Trophoblast cell (in vitro differentiated cells and primary cell): ENCODE measurements around the gene METTL5.

Experiments
- DNase-seq, 2 donors: peaks; one replicate each; pipeline ENCODE4 v3.0.0-alpha.2; 2016
- H2AFZ ChIP-seq: 2 replicates; pipeline ENCODE4 v1.6.1; 2013; ENCODE audit warnings: low read length, moderate library complexity, mild to moderate bottlenecking; ENCODE audit not compliant: insufficient read depth, poor library complexity
- H2AK5ac ChIP-seq: 2 replicates; pipeline ENCODE4 v1.6.1; 2013; ENCODE audit warnings: mild to moderate bottlenecking, low read length
- H2BK120ac ChIP-seq: 2 replicates; pipeline ENCODE4 v1.6.1; 2013; ENCODE audit warnings: low read length, mild to moderate bottlenecking, moderate library complexity; ENCODE audit not compliant: insufficient read depth, poor library complexity
- H2BK12ac ChIP-seq: 2 replicates; pipeline ENCODE4 v1.6.1; 2013; ENCODE audit warnings: mild to moderate bottlenecking, low read length, moderate library complexity
- H2BK5ac ChIP-seq: 2 replicates; pipeline ENCODE4 v1.6.1; 2013; ENCODE audit warnings: low read length, low read depth, moderate library complexity, mild to moderate bottlenecking; ENCODE audit not compliant: poor library complexity
- H3K14ac ChIP-seq: 2 replicates; pipeline ENCODE4 v1.6.1; 2013; ENCODE audit warnings: mild to moderate bottlenecking, low read length
- H3K18ac ChIP-seq: 2 replicates; pipeline ENCODE4 v1.6.1; 2013; ENCODE audit warnings: mild to moderate bottlenecking, low read length
- H3K23ac ChIP-seq: 2 replicates; pipeline ENCODE4 v1.6.1; 2013; ENCODE audit warnings: low read length
- H3K27ac ChIP-seq: 2 replicates; pipeline ENCODE4 v1.5.1; 2013; ENCODE audit warnings: low read depth, mild to moderate bottlenecking, inconsistent platforms, low read length, moderate library complexity
- H3K27me3 ChIP-seq: 2 replicates; pipeline ENCODE4 v1.6.1; 2013; ENCODE audit warnings: inconsistent platforms, mild to moderate bottlenecking, low read length, moderate library complexity; ENCODE audit not compliant: insufficient read depth
- H3K36me3 ChIP-seq, 2 experiments: 1 replicate in 1 of 2; 2 replicates in 1 of 2; pipeline ENCODE4 v1.6.1; 2013; ENCODE audit warnings: low read length in 2 of 2, mild to moderate bottlenecking in 2 of 2, moderate library complexity in 1 of 2; ENCODE audit not compliant: insufficient read depth in 2 of 2, control insufficient read depth in 1 of 2
- H3K4ac ChIP-seq: 2 replicates; pipeline ENCODE4 v1.6.1; 2013; ENCODE audit warnings: low read depth, mild to moderate bottlenecking, low read length, moderate library complexity
- H3K4me1 ChIP-seq, 2 experiments: 1 replicate in 1 of 2; 2 replicates in 1 of 2; pipeline ENCODE4 v1.6.1; 2013; ENCODE audit warnings: low read length in 2 of 2, mild to moderate bottlenecking in 2 of 2, moderate library complexity in 1 of 2; ENCODE audit not compliant: insufficient read depth in 2 of 2, control insufficient read depth in 1 of 2
- H3K4me2 ChIP-seq: 2 replicates; pipeline ENCODE4 v1.6.1; 2013; ENCODE audit warnings: inconsistent platforms, mild to moderate bottlenecking, low read length, moderate library complexity
- H3K4me3 ChIP-seq: 2 replicates; pipeline ENCODE4 v1.5.1; 2013; ENCODE audit warnings: mild to moderate bottlenecking, low read depth, low read length, inconsistent platforms
- H3K79me1 ChIP-seq: one replicate; pipeline ENCODE4 v1.6.1; 2013; ENCODE audit warnings: low read length
- H3K79me2 ChIP-seq: 2 replicates; pipeline ENCODE4 v1.6.1; 2013; ENCODE audit warnings: low read length, mild to moderate bottlenecking; ENCODE audit not compliant: control insufficient read depth, insufficient read depth, poor library complexity
- H3K9ac ChIP-seq: 2 replicates; pipeline ENCODE4 v1.6.1; 2013; ENCODE audit warnings: mild to moderate bottlenecking, low read length
- H3K9me3 ChIP-seq: 2 replicates; pipeline ENCODE4 v1.6.1; 2013; ENCODE audit warnings: low read depth, mild to moderate bottlenecking, control low read depth, inconsistent platforms, low read length; ENCODE audit not compliant: insufficient read depth
- H4K12ac ChIP-seq: 2 replicates; pipeline ENCODE4 v1.6.1; 2013; ENCODE audit warnings: low read depth, mild to moderate bottlenecking, low read length, moderate library complexity
- H4K8ac ChIP-seq: 2 replicates; pipeline ENCODE4 v1.6.1; 2013; ENCODE audit warnings: low read depth, mild to moderate bottlenecking, low read length, moderate library complexity
- H4K91ac ChIP-seq: one replicate; pipeline ENCODE4 v1.6.1; 2013; ENCODE audit warnings: low read depth, mild to moderate bottlenecking, low read length, moderate library complexity
- WGBS: extraction: QIAGEN DNeasy Blood & Tissue Kit; methylation state at CpG from one replicate; pipeline ENCODE4 v1.1.7; 2013; ENCODE audit warnings: missing lambda C conversion rate; ENCODE audit not compliant: insufficient read length, insufficient coverage; ENCODE audit errors: extremely low coverage; 5-methylcytosine and 5-hydroxymethylcytosine counted together

Gene METTL5

GRCh38 chr2:169771021-169771420, 53.7 kb downstream of the METTL5 start:
- H3K14ac ChIP-seq: no peak overlapping the region
- no peak overlapping the region for H3K23ac ChIP-seq
- H3K18ac ChIP-seq: no peak overlapping the region
- no peak overlapping the region for H2BK12ac ChIP-seq
- H2AFZ ChIP-seq: no peak overlapping the region
- no peak overlapping the region for H3K4ac ChIP-seq
- no peak overlapping the region for H4K8ac ChIP-seq
- no peak overlapping the region for H3K4me3 ChIP-seq
- H3K4me2 ChIP-seq: no peak overlapping the region
- H3K79me2 ChIP-seq: no peaks in the 10 kb centered on the region
- H4K91ac ChIP-seq: no peak overlapping the region
- H2BK120ac ChIP-seq: no peak overlapping the region
- no peaks in the 10 kb centered on the region for H3K4me1 ChIP-seq
- H3K79me1 ChIP-seq: no peaks in the 10 kb centered on the region
- H2BK5ac ChIP-seq: no peak overlapping the region
- no CpG with 5 or more reads among the region's 5 CpGs for WGBS
- no peak for DNase-seq
- H3K36me3 ChIP-seq: no peaks in the 10 kb centered on the region
- H2AK5ac ChIP-seq: no peak overlapping the region
- H3K9ac ChIP-seq: no peak overlapping the region
- H3K27me3 ChIP-seq: no peaks in the 10 kb centered on the region
- no peaks in the 10 kb centered on the region for H3K9me3 ChIP-seq
- H3K27ac ChIP-seq: no peak overlapping the region
- H4K12ac ChIP-seq: no peak overlapping the region

- Histone ChIP-seq H3K14ac (no peak overlapping the region), H2AFZ (peak overlapping the region; percentile 20), H3K27ac (no peak overlapping the region), H2AK5ac (no peak overlapping the region), H3K18ac (no peak overlapping the region), H3K9me3 (no peaks in the 10 kb centered on the region), H3K9ac (no peak overlapping the region), H3K36me3 (no peaks in the 10 kb centered on the region), H3K4me2 (no peak overlapping the region), H4K12ac (no peak overlapping the region), H3K4ac (no peak overlapping the region), H3K4me3 (no peak overlapping the region), H2BK5ac (no peak overlapping the region), H4K8ac (no peak overlapping the region), H2BK120ac (no peak overlapping the region), H3K79me2 (no peaks in the 10 kb centered on the region), H2BK12ac (no peak overlapping the region), H4K91ac (no peak overlapping the region), H3K27me3 (no peaks in the 10 kb centered on the region), H3K4me1 (no peaks in the 10 kb centered on the region), H3K79me1 (no peaks in the 10 kb centered on the region), H3K23ac (no peak overlapping the region)
- no CpG with 5 or more reads among the region's 72 CpGs for WGBS
- no peak for DNase-seq
Observed at GRCh38 chr2:169768262-169768995, 56.3 kb downstream of the METTL5 start.

DNA sequence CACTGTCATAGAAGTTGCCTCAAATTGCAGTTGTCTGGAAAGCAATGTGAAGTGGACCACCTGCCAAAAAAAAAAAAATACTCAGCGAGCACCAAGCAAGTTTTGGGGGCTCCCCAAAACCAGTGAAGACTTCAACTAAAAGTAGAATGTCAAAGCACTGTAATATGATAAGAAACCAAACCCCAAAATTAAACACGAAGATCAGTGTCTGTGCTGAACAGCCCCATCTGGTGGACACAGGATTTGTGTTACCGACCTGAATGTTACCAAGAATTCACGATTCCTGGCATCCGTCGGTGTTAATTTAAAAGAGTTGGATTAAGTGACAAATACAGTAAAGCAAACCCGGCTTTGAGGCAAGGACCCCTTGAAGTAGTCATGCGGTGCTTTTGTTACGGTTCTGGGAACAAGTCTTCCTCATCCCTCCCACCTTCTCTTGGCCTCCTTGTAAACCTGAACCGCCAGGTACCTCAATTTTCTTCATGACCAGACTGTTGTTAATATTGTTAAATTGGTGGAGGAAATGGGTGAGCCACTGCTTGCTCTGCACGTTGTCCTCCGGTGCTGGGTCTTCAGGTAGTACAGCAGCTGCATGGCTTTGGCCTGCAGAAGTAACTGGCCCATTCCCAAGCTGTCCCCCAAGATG, 57.3 kb downstream of the METTL5 start:
- no peak overlapping the region for H4K8ac ChIP-seq
- no peak overlapping the region for H4K91ac ChIP-seq
- no peak overlapping the region for H3K4me2 ChIP-seq
- no peak overlapping the region for H3K18ac ChIP-seq
- H2BK5ac ChIP-seq: no peak overlapping the region
- H3K79me2 ChIP-seq: no peaks in the 10 kb centered on the region
- DNase-seq: peak; percentile 37 to 73
- no peaks in the 10 kb centered on the region for H3K4me1 ChIP-seq
- H3K27ac ChIP-seq: no peak overlapping the region
- H3K9ac ChIP-seq: no peak overlapping the region
- no peaks in the 10 kb centered on the region for H3K36me3 ChIP-seq
- no peak overlapping the region for H2AK5ac ChIP-seq
- H3K4me3 ChIP-seq: no peak overlapping the region
- no peak overlapping the region for H2BK12ac ChIP-seq
- no peak overlapping the region for H2AFZ ChIP-seq
- no peaks in the 10 kb centered on the region for H3K9me3 ChIP-seq
- H3K23ac ChIP-seq: no peak overlapping the region
- H3K4ac ChIP-seq: no peak overlapping the region
- WGBS: no CpG with 5 or more reads among the region's 12 CpGs
- H3K14ac ChIP-seq: no peak overlapping the region
- H3K27me3 ChIP-seq: no peaks in the 10 kb centered on the region
- H3K79me1 ChIP-seq: no peaks in the 10 kb centered on the region
- no peak overlapping the region for H2BK120ac ChIP-seq
- no peak overlapping the region for H4K12ac ChIP-seq

GRCh38 chr2:169765523-169765922, 59.2 kb downstream of the METTL5 start:
- Histone ChIP-seq H3K14ac (no peak overlapping the region), H3K36me3 (no peaks in the 10 kb centered on the region), H3K79me2 (no peaks in the 10 kb centered on the region), H3K9me3 (no peaks in the 10 kb centered on the region), H3K27me3 (no peaks in the 10 kb centered on the region), H2AFZ (no peak overlapping the region), H4K12ac (no peak overlapping the region), H3K18ac (no peak overlapping the region), H3K4ac (no peak overlapping the region), H3K4me1 (no peaks in the 10 kb centered on the region), H3K4me2 (no peak overlapping the region), H3K79me1 (no peaks in the 10 kb centered on the region), H4K8ac (no peak overlapping the region), H2AK5ac (no peak overlapping the region), H3K4me3 (no peak overlapping the region), H2BK12ac (no peak overlapping the region), H3K27ac (no peak overlapping the region), H4K91ac (no peak overlapping the region), H3K9ac (no peak overlapping the region), H3K23ac (no peak overlapping the region), H2BK5ac (no peak overlapping the region), H2BK120ac (no peak overlapping the region)
- no peak for DNase-seq
- no CpG with 5 or more reads among the region's 6 CpGs for WGBS
